Endothelial cell of umbilical vein (primary cell): ENCODE measurements around the gene TNRC6B. TPM values are rescaled to one million over a fixed set of nuclear protein-coding genes. Genes with fewer than 3 reads are reported as not detected.
"Not testable (repeated sequence)": the region's sequence is repeated elsewhere in the genome, so short reads cannot be mapped to it uniquely, and the experiment has no call there.

Source experiments
- BruUV-seq: library from RNA; stranded (reverse); fragments of 400-500 nt; replicated peaks from 2 replicates; lab custom pipeline; 2021; lab: Mats Ljungman, UMichigan
- CTCF ChIA-PET: fragments of 300-600, 350-600 bp; sonication (Branson Sonifier 250); formaldehyde crosslinking; loops from one replicate; lab custom pipeline; 2021; ENCODE audit warnings: antibody characterized with exemption, inconsistent platforms; lab: Charles Lee
- POLR2A ChIA-PET: fragments of 300-600, 350-600 bp; sonication (Branson Sonifier 250); formaldehyde crosslinking; loops from one replicate; lab custom pipeline; 2021; ENCODE audit warnings: antibody characterized with exemption, inconsistent platforms; lab: Charles Lee
- DNase-seq: peaks from one replicate; pipeline ENCODE4 v3.0.0-alpha.2; 2011; ENCODE audit warnings: low read depth, low spot score
- FAIRE-seq: peaks from 2 replicates; lab custom pipeline; 2011; peaks lifted over from hg19 to GRCh38; lab: Jason Lieb, UNC
- H2AFZ ChIP-seq: 2 replicates; pipeline ENCODE4 v1.6.0; 2012; ENCODE audit warnings: low read depth, low read length, control low read depth, inconsistent platforms
- H3K27ac ChIP-seq: 2 replicates; pipeline ENCODE4 v1.5.1; 2011; ENCODE audit warnings: low read depth, mild to moderate bottlenecking, control low read depth, low read length, moderate library complexity; ENCODE audit not compliant: insufficient read depth
- H3K27me3 ChIP-seq, 2 experiments: 2 replicates each; pipeline versions ENCODE4 v1.6.0 to v1.6.1; 2011; ENCODE audit warnings: low read length in 2 of 2, mixed read lengths in 1 of 2; ENCODE audit not compliant: control insufficient read depth in 2 of 2, insufficient read depth in 2 of 2
- H3K36me3 ChIP-seq, 2 experiments: 2 replicates in 1 of 2; 3 replicates in 1 of 2; pipeline ENCODE4 v1.5.1; 2011; ENCODE audit warnings: low read length in 2 of 2, mild to moderate bottlenecking in 1 of 2, moderate library complexity in 1 of 2; ENCODE audit not compliant: control insufficient read depth in 2 of 2, insufficient read depth in 2 of 2; ENCODE audit errors: extremely low read depth in 1 of 2
- H3K4me1 ChIP-seq: 3 replicates; pipeline ENCODE4 v1.5.1; 2011; ENCODE audit warnings: mild to moderate bottlenecking, low read length; ENCODE audit not compliant: control insufficient read depth, insufficient read depth; ENCODE audit errors: extremely low read depth
- H3K4me2 ChIP-seq: 2 replicates; pipeline ENCODE4 v1.6.1; 2011; ENCODE audit warnings: low read length, control low read depth, mixed read lengths; ENCODE audit not compliant: insufficient read depth
- H3K4me3 ChIP-seq, 3 experiments: fragments of 200-600 bp in 1 of 3; sonication (generic), shearing (Covaris generic) in 1 of 3; replicated peaks in 1 of 3; 2 replicates each; pipeline ENCODE4 v1.5.1; 2011 to 2016; ENCODE audit warnings: control low read depth in 3 of 3, low read length in 3 of 3, mild to moderate bottlenecking in 2 of 3, inconsistent platforms in 1 of 3, low read depth in 1 of 3, moderate library complexity in 1 of 3; ENCODE audit not compliant: insufficient read depth in 1 of 3
- H3K79me2 ChIP-seq: 2 replicates; pipeline ENCODE4 v1.6.0; 2012; ENCODE audit warnings: low read length, inconsistent platforms; ENCODE audit not compliant: control insufficient read depth, insufficient read depth
- H3K9ac ChIP-seq: replicated peaks from 2 replicates; pipeline ENCODE3; 2011; ENCODE audit warnings: low read length, control low read depth; ENCODE audit not compliant: insufficient read depth; ENCODE audit errors: extremely low read depth
- H3K9me1 ChIP-seq: replicated peaks from 3 replicates; pipeline ENCODE4 v1.6.0; 2011; ENCODE audit warnings: mild to moderate bottlenecking, low read length; ENCODE audit not compliant: control insufficient read depth, insufficient read depth; ENCODE audit errors: extremely low read depth
- H3K9me3 ChIP-seq: replicated peaks from 2 replicates; pipeline ENCODE4 v1.5.1; 2012; ENCODE audit warnings: low read length, inconsistent platforms; ENCODE audit not compliant: control insufficient read depth, insufficient read depth
- H4K20me1 ChIP-seq: replicated peaks from 2 replicates; pipeline ENCODE3; 2011; ENCODE audit warnings: mild to moderate bottlenecking, low read length; ENCODE audit not compliant: control insufficient read depth, insufficient read depth; ENCODE audit errors: extremely low read depth
- GATA2 ChIP-seq: IDR thresholded peaks from 2 replicates; pipeline ENCODE4 v1.7.0; 2011; ENCODE audit warnings: low read depth, mild to moderate bottlenecking, moderate library complexity, mixed read lengths, low read length; ENCODE audit not compliant: insufficient read length, insufficient read depth
- dilution Hi-C: fragments of 300-500 bp; cut with MboI; formaldehyde crosslinking; loops from one replicate; pipeline ENCODE4 v1.15.0; 2019; ENCODE audit warnings: low sequenced_read_pairs; ENCODE audit not compliant: extremely low pct_ligation_motif_present
- intact Hi-C: fragments of 100-400 bp; cut with micrococcal nuclease; formaldehyde crosslinking; loops from one replicate; pipeline ENCODE4 v1.10.0; 2022
- polyA plus RNA-seq, 4 experiments: library from polyadenylated mRNA; depleted of rRNA in 3 of 4; stranded (reverse) in 3 of 4; unstranded in 1 of 4; fragments of >200 nt; gene quantifications; 2 replicates each; pipeline versions ENCODE4 v1.2.1 to v1.2.3, GENCODE V29; 2011 to 2012; ENCODE audit warnings: missing spikeins in 1 of 4
- total RNA-seq: library from RNA; stranded (reverse); gene quantifications from 2 replicates; pipeline ENCODE4 v1.2.3, GENCODE V29; 2021
- TF ChIP-seq, protein P1 (sequence below): IDR thresholded peaks from 2 replicates; pipeline ENCODE4 v1.6.1; 2011; ENCODE audit not compliant: insufficient read depth, insufficient read length

TNRC6B gene
- total and polyA plus RNA-seq, 2 donors (not counting 3 experiments of a cell fraction or from before 2014, with no cell fraction given), result 10.6 to 37.2 TPM

DNA sequence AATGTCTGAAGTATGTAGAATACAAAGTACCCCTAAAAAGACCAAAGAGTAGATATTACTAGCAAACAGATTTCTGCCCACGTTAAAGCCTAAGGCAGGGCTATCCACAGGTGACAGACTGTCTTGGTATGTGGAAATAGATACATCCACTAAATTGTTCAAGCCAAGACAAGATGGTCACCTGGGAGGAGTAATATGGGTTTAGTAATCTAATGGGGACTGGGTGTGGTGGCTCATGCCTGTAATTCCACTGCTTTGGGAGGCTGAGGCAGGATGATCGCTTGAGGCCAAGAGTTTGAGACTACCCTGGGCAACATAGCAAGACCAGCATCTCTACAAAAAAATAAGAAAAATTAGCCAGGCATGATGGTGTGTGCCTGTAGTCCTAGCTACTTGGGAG is 200.2 kb downstream of the TNRC6B start:
- ChIA-PET CTCF (interaction anchor here (0.8 to 0.9 kb wide), 2 partner anchors 24 to 521 kb away, joined by 3 read pairs; no protein-coding TSS in a partner anchor), POLR2A (no interaction called here)
- no TSS peak for BruUV-seq
- no peaks in the 10 kb centered on the region for H4K20me1 ChIP-seq
- no peak overlapping the region for H3K9ac ChIP-seq
- dilution Hi-C loops, result no loop called here
- no peak for DNase-seq
- no peak for FAIRE-seq
- no peaks in the 10 kb centered on the region for H3K27me3 ChIP-seq
- H3K9me3 ChIP-seq, result no peaks in the 10 kb centered on the region
- peaks cover 35% of the 10 kb centered on the region for H3K79me2 ChIP-seq
- H2AFZ ChIP-seq, result no peak overlapping the region
- no peaks in the 10 kb centered on the region for H3K9me1 ChIP-seq
- H3K4me2 ChIP-seq, result no peak overlapping the region
- no peaks in the 10 kb centered on the region for H3K4me1 ChIP-seq
- TF ChIP-seq GATA2, result no peak
- TF ChIP-seq, protein P1, sequence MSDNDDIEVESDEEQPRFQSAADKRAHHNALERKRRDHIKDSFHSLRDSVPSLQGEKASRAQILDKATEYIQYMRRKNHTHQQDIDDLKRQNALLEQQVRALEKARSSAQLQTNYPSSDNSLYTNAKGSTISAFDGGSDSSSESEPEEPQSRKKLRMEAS, result no peak
- H3K36me3 ChIP-seq, result no peaks in the 10 kb centered on the region
- intact Hi-C loops, result no loop called here
- no peak overlapping the region for H3K27ac ChIP-seq
- no peak overlapping the region for H3K4me3 ChIP-seq

DNA sequence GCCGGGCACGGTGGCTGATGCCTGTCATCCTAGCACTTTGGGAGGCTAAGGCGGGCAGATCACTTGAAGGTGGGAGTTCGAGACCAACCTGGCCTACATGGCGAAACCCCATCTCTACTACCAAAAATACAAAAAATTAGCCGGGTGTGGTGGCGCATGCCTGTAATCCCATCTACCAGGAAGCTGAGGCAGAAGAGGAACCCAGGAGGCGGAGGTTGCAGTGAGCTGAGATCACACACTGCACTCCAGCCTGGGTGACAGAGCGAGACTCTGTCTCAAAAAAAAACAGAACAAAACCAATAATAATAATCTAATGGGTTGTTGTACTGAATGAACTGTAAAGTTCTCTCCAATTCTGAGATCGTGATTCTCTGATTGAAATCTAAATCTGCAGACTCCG is 200.7 kb downstream of the TNRC6B start:
- DNase-seq, H3K4me2 ChIP-seq, H2AFZ ChIP-seq, H3K9me1 ChIP-seq, H3K27ac ChIP-seq, H3K9me3 ChIP-seq, intact Hi-C loops, BruUV-seq, H4K20me1 ChIP-seq, H3K36me3 ChIP-seq, H3K4me1 ChIP-seq, dilution Hi-C loops, H3K9ac ChIP-seq, H3K27me3 ChIP-seq, POLR2A ChIA-PET, FAIRE-seq, H3K4me3 ChIP-seq: not testable (repeated sequence)
- peaks cover 31% of the 10 kb centered on the region for H3K79me2 ChIP-seq
- CTCF ChIA-PET, result interaction anchor here (0.7 kb wide), 1 partner anchor 14 kb away, joined by 3 read pairs; no protein-coding TSS in a partner anchor
